8988T (cell line): ENCODE measurements around the gene ATG101.
"Not testable (repeated sequence)": the region's sequence is repeated elsewhere in the genome, so short reads cannot be mapped to it uniquely, and the experiment has no call there.

Experiments
- DNase-seq: peaks from one replicate; pipeline ENCODE4 v3.0.0; 2011

ATG101 gene

DNA sequence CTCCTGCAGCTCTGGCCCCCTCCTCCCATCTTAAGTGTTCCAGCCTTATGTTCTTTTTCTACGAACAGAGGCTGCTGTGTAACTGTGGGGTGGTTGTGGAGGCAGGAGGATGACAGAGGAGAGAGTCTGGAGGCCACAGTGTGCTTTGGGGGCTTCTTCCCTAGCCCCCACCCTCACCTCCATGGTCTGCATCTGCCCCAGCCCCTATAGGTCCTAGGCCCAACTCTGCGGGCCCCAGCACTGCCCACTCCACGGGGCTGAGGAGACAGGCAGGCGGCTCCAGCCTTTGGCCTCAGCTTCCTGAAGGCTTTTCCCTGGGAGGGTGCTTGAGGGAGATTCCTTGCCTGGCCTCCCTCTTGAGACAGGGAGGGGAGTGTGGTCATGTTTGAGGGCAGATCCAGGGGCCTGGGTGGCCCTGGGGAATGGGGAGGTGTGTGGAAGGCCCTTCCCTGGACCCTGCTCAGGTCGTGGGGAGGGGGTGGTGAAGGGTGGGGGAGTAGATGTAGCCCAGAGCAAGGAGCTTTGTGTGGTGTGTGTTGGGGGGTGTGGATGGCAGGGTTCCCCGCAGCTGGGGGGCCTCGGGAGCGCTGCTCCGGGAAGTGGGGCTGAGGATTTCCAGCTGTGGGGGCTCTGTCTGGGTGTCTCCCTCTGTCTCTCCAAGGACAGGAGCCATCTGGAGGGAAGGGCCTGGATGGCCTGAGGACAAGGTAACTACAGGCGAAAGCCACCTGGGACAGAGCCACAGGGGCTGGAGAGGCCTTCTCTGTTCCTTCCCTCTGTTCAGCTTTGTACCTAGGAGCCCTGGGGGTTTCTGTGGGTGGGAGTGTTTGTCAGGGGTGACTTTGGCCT lies 10.8 kb downstream of the ATG101 start:
- no peak for DNase-seq

DNA sequence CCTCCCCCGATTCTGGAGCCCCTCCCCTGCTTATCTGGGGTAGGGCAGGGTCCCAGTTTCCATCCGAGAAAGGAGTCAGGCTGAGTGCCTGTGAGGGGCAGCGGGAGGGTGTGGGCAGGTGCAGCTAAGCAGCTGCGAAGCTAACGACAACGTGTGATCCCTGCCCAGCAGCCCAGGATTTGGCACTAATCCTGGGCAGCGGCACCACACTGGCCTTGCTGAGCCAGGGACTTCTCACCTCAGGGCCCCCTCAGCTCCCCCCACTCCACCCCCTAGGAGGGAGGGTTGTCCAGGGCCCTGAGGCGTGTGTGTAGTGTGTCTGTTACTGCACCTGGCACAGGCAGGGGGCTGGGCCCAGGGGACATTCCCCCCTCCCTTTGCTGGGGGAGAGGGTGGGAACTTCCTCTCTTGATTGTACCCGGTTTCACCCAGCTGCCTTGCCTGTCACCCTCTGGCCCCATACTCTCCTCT lies 11.5 kb downstream of the ATG101 start:
- DNase-seq, result no peak

DNA sequence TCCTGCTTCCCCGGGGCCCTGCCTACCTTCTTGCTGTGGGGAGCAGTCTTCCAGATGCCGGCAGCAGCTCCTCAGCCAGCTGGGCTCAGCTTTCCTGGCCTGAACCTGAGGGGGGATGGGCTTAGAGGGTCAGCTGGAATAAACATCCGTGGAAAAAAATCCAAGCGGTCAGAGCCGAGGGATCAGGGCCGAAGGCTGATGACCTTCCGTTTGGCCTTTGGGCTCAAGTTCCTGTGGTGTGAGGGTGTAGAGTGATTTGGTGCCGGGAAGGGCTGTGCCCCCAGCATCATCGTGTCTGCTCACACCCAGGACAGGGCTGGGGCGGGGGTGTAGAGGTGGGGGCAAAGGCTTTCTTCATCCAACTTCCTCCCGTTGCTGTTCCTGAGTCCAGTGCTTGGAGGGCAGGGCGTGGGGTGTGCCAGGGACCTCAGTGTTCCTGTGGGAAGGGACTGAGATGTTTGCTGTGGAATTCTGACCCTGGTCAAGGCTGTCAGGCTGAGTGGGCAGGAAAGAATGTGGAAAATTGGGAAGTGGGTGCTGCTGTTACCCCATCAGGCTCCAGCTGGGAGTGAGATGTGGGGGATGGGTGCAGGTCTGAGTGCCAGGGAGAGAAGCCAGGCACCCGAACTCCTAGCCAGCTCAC lies 12.4 kb downstream of the ATG101 start:
- no peak for DNase-seq

GRCh38 chr12:52082669-52082987 lies 12.8 kb downstream of the ATG101 start:
- no peak for DNase-seq

GRCh38 chr12:52082988-52083637 lies 13.3 kb downstream of the ATG101 start:
- DNase-seq, result peak; percentile 91

- DNase-seq, result no peak
Measured at GRCh38 chr12:52083638-52083996, 13.8 kb downstream of the ATG101 start.

GRCh38 chr12:52084491-52085231 lies 14.9 kb downstream of the ATG101 start:
- DNase-seq, result peak; percentile 3

DNA sequence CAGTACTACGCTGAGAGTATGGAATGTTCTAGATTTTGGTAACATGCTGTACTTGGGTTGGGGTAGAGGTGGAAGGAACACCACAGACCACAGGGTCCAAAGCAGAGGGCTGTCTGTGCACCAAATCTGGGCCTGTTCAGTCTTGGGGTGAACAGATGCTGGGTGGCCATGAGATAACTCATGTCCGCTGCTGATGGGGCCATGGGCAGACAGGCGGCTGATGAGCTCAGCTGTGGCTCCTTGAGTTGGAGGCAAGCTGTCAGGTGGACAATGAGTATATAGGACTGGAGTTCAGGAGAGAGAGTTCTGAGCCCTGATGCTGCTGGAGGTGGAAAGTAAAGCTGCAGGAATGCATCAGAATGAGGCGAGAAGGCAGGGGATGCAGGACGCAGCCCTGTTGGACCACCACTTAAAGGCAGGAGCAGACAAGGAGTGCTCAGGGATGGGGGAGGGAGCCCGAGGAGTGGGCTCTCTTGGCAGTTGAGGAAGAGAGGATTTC lies 16.0 kb downstream of the ATG101 start:
- DNase-seq, result no peak

DNA sequence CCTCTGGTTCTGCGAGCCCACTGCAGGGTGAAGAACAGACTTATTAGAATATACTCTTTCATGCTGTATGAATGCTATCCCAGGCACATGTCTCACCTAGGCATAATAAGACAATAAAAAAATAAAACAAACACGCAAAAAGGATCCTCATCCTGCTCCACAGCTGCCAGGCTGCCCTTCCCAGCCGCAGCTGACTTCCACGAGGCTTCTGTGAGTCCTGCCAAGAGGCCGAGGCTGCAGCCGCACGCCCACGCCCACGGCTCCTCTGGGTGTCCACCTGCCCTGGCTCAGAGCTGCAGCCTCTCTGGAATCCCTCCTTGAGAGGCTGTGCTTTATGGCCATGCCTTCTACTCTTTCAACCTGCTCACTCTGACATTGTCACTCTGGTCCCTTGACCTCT lies 16.6 kb downstream of the ATG101 start:
- peak; percentile 9 for DNase-seq

DNA sequence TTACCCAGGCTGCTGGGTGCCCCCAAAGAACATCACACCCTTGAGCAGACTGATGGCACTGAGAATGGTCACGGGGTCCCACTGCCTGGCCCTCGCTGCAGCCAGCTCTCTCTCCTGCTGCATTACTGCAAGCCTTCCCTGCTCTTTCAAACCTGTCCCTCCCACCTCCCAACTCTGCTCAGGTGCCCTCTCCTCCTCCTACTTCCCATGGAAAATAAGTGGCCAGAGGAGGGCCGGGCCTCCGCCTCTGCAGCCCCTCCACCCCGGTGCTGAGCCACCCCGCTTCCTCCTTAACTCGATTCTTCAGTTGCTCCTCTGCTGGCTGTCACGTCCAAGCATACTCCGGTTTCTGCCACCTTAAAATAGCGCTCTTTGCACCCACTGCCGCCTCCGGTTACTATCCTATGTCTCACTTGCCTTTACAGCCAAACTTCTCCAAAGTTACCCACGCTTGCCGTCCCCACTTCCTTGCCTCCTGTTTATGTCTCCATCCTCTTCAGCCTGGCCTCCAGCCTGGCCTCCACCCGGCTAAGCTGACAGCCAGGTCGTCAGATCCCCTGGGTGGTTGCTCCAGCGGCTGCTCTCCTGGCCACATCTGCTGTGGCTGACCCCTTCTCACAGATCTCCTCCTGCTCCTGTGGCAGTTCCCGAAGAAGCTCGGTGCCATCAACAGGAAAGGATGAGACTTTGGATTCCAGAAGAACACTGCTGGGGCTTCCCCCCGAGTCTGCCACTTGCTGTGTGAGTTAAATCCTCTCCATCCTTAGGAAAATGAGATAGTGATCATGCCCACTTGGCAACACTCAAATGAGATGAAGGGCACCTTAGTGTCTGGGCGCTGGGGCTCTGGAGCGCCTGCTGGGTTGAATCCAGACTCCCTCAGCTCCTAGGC lies 17.4 kb downstream of the ATG101 start:
- peak; percentile 10 for DNase-seq

- DNase-seq, result no peak
Measured at GRCh38 chr12:52087961-52088820, 18.4 kb downstream of the ATG101 start.

- DNase-seq, result no peak
Measured at GRCh38 chr12:52089491-52089890, 19.7 kb downstream of the ATG101 start.

DNA sequence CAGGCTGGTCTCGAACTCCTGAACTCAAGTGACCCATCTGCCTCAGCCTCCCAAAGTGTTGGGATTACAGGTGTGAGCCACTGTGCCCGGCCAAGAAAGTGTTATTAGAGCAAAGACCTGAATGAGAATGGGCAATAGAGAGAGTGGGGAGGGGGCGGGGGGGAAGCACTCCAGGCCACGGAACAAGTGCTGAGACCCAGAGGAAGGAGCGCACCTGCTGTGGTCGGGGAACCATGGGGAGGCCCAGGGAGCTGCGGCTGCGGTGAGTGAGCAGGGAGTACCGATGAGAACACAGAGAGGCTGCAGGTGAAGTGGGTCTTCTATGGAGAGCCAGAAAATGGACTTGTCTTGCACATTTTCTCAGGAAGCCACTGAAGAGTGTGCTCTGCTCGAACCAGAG lies 20.5 kb downstream of the ATG101 start:
- no peak for DNase-seq

DNA sequence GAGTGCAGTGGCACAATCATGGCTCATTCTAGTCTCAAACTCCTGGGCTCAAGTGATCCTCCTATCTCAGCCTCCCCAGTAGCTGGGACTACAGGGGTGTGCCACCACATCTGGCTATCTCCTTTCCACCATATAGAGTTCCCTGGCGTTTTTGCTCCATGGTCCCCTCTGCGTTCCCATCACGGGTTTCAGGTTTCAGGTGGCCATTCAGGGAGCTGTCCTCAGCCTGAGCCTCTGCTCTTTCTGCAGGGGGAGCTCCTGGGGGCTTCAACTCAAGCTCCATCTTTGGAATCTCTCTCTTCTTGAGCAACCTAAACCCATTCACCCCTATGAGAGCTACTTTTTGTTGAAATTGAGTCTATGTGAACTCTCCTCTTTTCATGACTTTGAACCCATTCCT lies 21.3 kb downstream of the ATG101 start:
- DNase-seq, result no peak

DNA sequence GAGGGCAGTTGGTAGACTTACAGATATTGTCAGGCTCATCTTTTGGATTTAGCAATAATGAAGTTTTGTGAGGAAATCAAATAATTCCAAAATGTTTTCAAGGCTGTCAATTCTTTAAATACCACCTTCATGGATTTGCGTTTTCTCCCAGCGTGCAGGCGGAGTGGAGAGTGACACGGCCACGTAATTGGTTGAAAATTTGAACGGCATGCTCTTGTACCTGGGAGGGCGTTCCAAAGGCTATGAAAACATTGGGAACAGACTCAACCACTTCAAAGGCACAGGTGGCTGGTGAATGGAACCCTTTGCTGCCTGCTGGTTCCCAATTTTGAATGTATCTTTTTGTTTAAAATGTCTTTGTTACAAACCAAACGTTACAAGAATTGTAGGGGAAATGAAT lies 22.1 kb downstream of the ATG101 start:
- no peak for DNase-seq

DNA sequence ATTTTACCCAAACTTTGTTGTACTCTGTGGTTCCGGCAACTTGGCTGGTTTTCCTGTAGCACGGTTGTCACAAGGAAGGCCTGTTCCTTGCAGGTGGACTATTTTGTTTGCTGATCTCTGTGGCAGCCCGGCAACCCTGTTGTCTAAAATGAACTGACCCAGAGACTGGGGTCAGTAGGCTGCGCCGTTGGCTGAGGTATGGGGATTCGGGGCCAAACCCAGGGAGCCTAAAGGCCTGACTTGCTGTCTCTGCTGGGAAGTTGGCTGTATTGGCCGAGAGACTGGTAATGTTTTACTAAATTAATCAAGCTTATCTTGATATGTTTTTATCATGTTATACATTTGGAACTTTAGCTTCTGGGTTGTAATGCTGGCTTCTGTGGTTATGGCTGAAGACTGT lies 23.6 kb downstream of the ATG101 start:
- no peak for DNase-seq

DNA sequence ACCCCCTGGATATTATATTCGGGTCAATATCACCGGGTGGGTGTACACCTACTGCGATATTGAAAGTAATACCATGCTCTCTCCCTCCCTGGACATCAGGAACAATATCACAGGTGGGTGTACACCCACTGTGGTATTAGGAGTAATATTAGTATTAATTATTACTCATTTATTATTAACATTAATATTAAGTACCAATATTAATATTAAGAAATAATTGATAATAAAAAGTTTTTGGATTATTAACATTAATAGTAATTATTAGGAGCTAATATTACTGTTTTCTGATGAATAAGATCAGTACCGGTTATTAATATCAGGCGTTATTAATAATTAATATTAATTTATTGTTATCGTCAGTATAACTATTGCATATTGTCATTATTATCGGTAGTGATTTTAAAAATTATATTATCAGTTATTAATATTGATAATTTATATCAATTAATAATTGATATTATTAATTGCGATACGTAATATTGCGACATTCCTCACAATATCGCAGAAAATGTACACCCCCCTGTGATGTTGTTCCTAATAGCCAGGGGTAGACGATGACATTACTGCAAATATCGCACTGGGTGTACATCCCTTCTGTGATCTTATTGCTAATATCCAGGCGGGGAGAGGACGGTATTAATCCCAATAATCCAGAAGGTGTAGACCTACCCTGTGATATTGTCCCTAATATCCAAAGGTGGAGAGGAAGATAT lies 26.7 kb downstream of the ATG101 start:
- no peak for DNase-seq

DNA sequence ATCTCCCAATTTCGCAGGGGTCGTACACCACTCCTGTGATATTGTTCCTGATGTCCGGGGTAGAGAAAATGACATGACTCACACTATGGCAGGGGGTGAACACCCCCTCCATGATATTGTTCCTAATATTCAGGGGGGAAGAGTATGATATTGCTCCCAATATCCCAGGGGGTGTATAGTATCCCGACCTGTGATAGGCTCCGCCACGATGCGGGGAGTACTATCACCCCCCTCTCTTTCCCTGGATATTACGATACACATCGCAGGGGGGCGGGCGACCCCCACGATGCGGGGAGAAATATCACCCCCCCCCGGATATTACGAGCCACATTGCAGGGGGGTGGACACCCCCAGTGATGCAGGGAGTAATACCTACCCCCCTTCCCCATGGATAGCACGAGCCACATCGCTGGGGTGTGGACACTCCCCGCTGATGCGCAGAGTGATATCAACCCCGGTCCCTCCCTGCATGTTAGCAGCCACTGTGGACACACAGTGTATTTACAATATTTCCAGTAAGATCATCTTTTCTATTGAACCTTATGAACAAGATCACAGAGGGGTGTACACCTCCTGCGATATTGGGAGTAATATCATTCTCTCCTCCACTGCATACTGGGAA lies 27.4 kb downstream of the ATG101 start:
- DNase-seq, result no peak

DNA sequence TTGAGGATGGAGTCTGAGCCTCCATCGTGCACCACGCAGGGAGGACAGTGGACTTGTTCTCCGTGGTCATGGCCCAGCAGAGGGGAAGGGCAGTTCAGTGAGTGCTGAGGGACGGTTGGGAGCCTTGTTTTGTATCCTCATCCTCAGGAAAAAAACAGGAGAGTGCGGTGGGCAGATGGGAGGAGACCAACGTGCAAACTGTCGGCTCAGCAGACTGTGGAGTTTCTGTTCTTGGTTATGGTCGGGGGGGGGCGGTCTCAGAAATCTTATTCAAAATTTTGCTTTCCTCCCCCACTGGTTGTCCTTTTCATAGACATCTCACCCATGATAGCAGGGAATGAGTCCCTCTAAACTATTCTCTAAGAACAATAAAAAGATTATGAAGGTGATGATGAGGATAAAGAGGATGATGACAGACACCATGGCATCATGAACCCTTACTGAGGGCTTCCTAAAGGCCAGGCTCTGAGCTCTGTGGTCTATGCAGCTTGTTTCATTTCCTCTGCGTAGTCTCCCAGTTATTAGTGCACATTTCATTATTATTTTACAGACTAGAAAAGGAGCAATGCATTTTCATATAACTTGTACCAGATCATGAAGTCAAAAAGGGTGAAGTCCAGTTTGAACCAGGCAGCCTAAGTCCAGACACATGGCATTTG lies 34.8 kb downstream of the ATG101 start:
- DNase-seq, result not testable (repeated sequence)
